ENCODE data around the gene KCNK15. TPM values are rescaled to one million over a fixed set of nuclear protein-coding genes. Genes with fewer than 3 reads are reported as not detected.
A peak's percentile ranks its signal among the peaks of the same experiment; 100 is the strongest.
"Not testable (repeated sequence)": the region's sequence is repeated elsewhere in the genome, so short reads cannot be mapped to it uniquely, and the experiment has no call there.

Gene KCNK15
- total RNA-seq, 1 donor from 2014 or later: 14.2 TPM

- DNase-seq (ENCODE audit: low spot score): no peak
Observed at GRCh38 chr20:44758247-44759101, 12.8 kb downstream of the KCNK15 start.

- no peak for DNase-seq (ENCODE audit: low spot score)
Observed at GRCh38 chr20:44759595-44759994, 13.9 kb downstream of the KCNK15 start.

- no peak for DNase-seq (ENCODE audit: low spot score)
Observed at GRCh38 chr20:44761423-44761822, 15.8 kb downstream of the KCNK15 start.

- DNase-seq (ENCODE audit: low spot score): no peak
Observed at GRCh38 chr20:44762466-44763140, 16.9 kb downstream of the KCNK15 start.

GRCh38 chr20:44763798-44764197 lies 18.1 kb downstream of the KCNK15 start:
- DNase-seq (ENCODE audit: low spot score): not testable (repeated sequence)

- no peak for DNase-seq (ENCODE audit: low spot score)
Observed at GRCh38 chr20:44765091-44765490, 19.4 kb downstream of the KCNK15 start.

- DNase-seq (ENCODE audit: low spot score): no peak
Observed at GRCh38 chr20:44765701-44766347, 20.2 kb downstream of the KCNK15 start.

- DNase-seq (ENCODE audit: low spot score): no peak
Observed at GRCh38 chr20:44768256-44768655, 22.6 kb downstream of the KCNK15 start.

- no peak for DNase-seq (ENCODE audit: low spot score)
Observed at GRCh38 chr20:44768854-44769480, 23.3 kb downstream of the KCNK15 start.

GRCh38 chr20:44769481-44769863 lies 23.8 kb downstream of the KCNK15 start:
- DNase-seq (ENCODE audit: low spot score): no peak

- no peak for DNase-seq (ENCODE audit: low spot score)
Observed at GRCh38 chr20:44770484-44771171, 25.0 kb downstream of the KCNK15 start.

- no peak for DNase-seq (ENCODE audit: low spot score)
Observed at GRCh38 chr20:44771172-44771535, 25.5 kb downstream of the KCNK15 start.

- no peak for DNase-seq (ENCODE audit: low spot score)
Observed at GRCh38 chr20:44772636-44773035, 27.0 kb downstream of the KCNK15 start.

GRCh38 chr20:44773070-44773829 lies 27.6 kb downstream of the KCNK15 start:
- no peak for DNase-seq (ENCODE audit: low spot score)

GRCh38 chr20:44776980-44777379 lies 31.3 kb downstream of the KCNK15 start:
- DNase-seq (ENCODE audit: low spot score): no peak

- peak; percentile 41 for DNase-seq (ENCODE audit: low spot score)
Observed at GRCh38 chr20:44780226-44780625, 34.6 kb downstream of the KCNK15 start.

- DNase-seq (ENCODE audit: low spot score): no peak
Observed at GRCh38 chr20:44781118-44781517, 35.5 kb downstream of the KCNK15 start.

GRCh38 chr20:44781791-44782190 lies 36.1 kb downstream of the KCNK15 start:
- DNase-seq (ENCODE audit: low spot score): no peak

GRCh38 chr20:44784688-44785087 lies 39.0 kb downstream of the KCNK15 start:
- no peak for DNase-seq (ENCODE audit: low spot score)

GRCh38 chr20:44785768-44786167 lies 40.1 kb downstream of the KCNK15 start:
- DNase-seq (ENCODE audit: low spot score): no peak

GRCh38 chr20:44787299-44787698 lies 41.6 kb downstream of the KCNK15 start:
- DNase-seq (ENCODE audit: low spot score): no peak

All from mucosa of gallbladder (tissue), 1 donor.